Lower leg skin (tissue), 3 donors: Measurements from ENCODE around the gene PLCH2.

Experiments used
- POLR2A ChIP-seq, 2 donors: fragments of 450-650 bp; IDR thresholded peaks; one replicate each; pipeline ENCODE4 v1.6.1; 2016 to 2017; ENCODE audit warnings: antibody characterized with exemption in 2 of 2, mild to moderate bottlenecking in 1 of 2, moderate library complexity in 1 of 2
- TF ChIP-seq, protein P1 (sequence below), 3 donors: fragments of 450-650 bp; IDR thresholded peaks; one replicate each; pipeline ENCODE4 v1.5.1; 2016; ENCODE audit warnings: antibody characterized with exemption in 3 of 3, mild to moderate bottlenecking in 3 of 3, moderate library complexity in 2 of 3

- TF ChIP-seq, protein P1, sequence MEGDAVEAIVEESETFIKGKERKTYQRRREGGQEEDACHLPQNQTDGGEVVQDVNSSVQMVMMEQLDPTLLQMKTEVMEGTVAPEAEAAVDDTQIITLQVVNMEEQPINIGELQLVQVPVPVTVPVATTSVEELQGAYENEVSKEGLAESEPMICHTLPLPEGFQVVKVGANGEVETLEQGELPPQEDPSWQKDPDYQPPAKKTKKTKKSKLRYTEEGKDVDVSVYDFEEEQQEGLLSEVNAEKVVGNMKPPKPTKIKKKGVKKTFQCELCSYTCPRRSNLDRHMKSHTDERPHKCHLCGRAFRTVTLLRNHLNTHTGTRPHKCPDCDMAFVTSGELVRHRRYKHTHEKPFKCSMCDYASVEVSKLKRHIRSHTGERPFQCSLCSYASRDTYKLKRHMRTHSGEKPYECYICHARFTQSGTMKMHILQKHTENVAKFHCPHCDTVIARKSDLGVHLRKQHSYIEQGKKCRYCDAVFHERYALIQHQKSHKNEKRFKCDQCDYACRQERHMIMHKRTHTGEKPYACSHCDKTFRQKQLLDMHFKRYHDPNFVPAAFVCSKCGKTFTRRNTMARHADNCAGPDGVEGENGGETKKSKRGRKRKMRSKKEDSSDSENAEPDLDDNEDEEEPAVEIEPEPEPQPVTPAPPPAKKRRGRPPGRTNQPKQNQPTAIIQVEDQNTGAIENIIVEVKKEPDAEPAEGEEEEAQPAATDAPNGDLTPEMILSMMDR (IDR thresholded peaks at IDR 0.05): no peak
- TF ChIP-seq POLR2A (IDR thresholded peaks at IDR 0.05): no peak
These were observed 36.9 kb downstream of the PLCH2 start for GRCh38 chr1:2512862-2513421.
